H9 (cell line): ENCODE data around the gene KREMEN2. TPM values are rescaled to one million over a fixed set of nuclear protein-coding genes. Genes with fewer than 3 reads are reported as not detected.

Experiments used
- DNase-seq: peaks from one replicate; pipeline ENCODE4 v3.0.0-alpha.2; 2017
- H2AFZ ChIP-seq: one replicate; pipeline ENCODE4 v1.6.1; 2013; ENCODE audit warnings: mild to moderate bottlenecking, low read length, control low read depth, moderate library complexity
- H2AK5ac ChIP-seq: 2 replicates; pipeline ENCODE4 v1.6.1; 2013; ENCODE audit warnings: low read length, control low read depth, mixed read lengths; ENCODE audit not compliant: insufficient read length
- H2BK120ac ChIP-seq: one replicate; pipeline ENCODE4 v1.6.1; 2013; ENCODE audit warnings: low read depth, mild to moderate bottlenecking, low read length, control low read depth, inconsistent platforms; ENCODE audit not compliant: poor library complexity, severe bottlenecking
- H2BK12ac ChIP-seq: 2 replicates; pipeline ENCODE4 v1.6.1; 2013; ENCODE audit warnings: low read length, control low read depth, mixed read lengths, low read depth; ENCODE audit not compliant: insufficient read length
- H2BK15ac ChIP-seq: 2 replicates; pipeline ENCODE4 v1.6.1; 2013; ENCODE audit warnings: low read depth, low read length, control low read depth
- H2BK20ac ChIP-seq: one replicate; pipeline ENCODE4 v1.6.1; 2013; ENCODE audit warnings: low read depth, mild to moderate bottlenecking, low read length, control low read depth, inconsistent platforms; ENCODE audit not compliant: poor library complexity, severe bottlenecking
- H2BK5ac ChIP-seq: 2 replicates; pipeline ENCODE4 v1.6.1; 2013; ENCODE audit warnings: low read length, control low read depth, mixed read lengths; ENCODE audit not compliant: insufficient read length
- H3K14ac ChIP-seq: 2 replicates; pipeline ENCODE4 v1.6.1; 2013; ENCODE audit warnings: low read length, control low read depth; ENCODE audit not compliant: insufficient read depth
- H3K18ac ChIP-seq: 2 replicates; pipeline ENCODE4 v1.6.1; 2013; ENCODE audit warnings: low read depth, mild to moderate bottlenecking, mixed read lengths, low read length, control low read depth; ENCODE audit not compliant: insufficient read length
- H3K23ac ChIP-seq: 2 replicates; pipeline ENCODE4 v1.6.1; 2013; ENCODE audit warnings: low read length, control low read depth, mixed read lengths, low read depth; ENCODE audit not compliant: insufficient read length
- H3K23me2 ChIP-seq: 2 replicates; pipeline ENCODE4 v1.6.1; 2013; ENCODE audit warnings: low read depth, mild to moderate bottlenecking, mixed read lengths, low read length, control low read depth; ENCODE audit not compliant: insufficient read length, poor library complexity, severe bottlenecking
- H3K27ac ChIP-seq: 2 replicates; pipeline ENCODE4 v1.5.1; 2013; ENCODE audit warnings: low read length, control low read depth, mixed read lengths, low read depth; ENCODE audit not compliant: insufficient read length
- H3K27me3 ChIP-seq: 2 replicates; pipeline ENCODE4 v1.6.1; 2013; ENCODE audit warnings: low read length, control low read depth, inconsistent platforms; ENCODE audit not compliant: insufficient read depth
- H3K4ac ChIP-seq: 2 replicates; pipeline ENCODE4 v1.6.1; 2013; ENCODE audit warnings: low read depth, mild to moderate bottlenecking, control low read depth, inconsistent platforms, low read length, moderate library complexity
- H3K4me1 ChIP-seq: 2 replicates; pipeline ENCODE4 v1.6.1; 2013; ENCODE audit warnings: low read length, control low read depth, inconsistent platforms; ENCODE audit not compliant: insufficient read depth
- H3K4me2 ChIP-seq: 2 replicates; pipeline ENCODE4 v1.6.1; 2013; ENCODE audit warnings: low read length, control low read depth, mixed read lengths; ENCODE audit not compliant: insufficient read length, insufficient read depth
- H3K56ac ChIP-seq: 2 replicates; pipeline ENCODE4 v1.6.1; 2013; ENCODE audit warnings: low read depth, mild to moderate bottlenecking, mixed read lengths, low read length, control low read depth; ENCODE audit not compliant: insufficient read length
- H3K79me1 ChIP-seq: 2 replicates; pipeline ENCODE4 v1.6.1; 2013; ENCODE audit warnings: low read depth, mild to moderate bottlenecking, moderate library complexity, low read length, control low read depth, inconsistent platforms; ENCODE audit not compliant: insufficient read depth, poor library complexity, severe bottlenecking
- H3K79me2 ChIP-seq: 2 replicates; pipeline ENCODE4 v1.6.1; 2013; ENCODE audit warnings: low read length, control low read depth, inconsistent platforms; ENCODE audit not compliant: insufficient read depth
- H3K9ac ChIP-seq: 2 replicates; pipeline ENCODE4 v1.6.1; 2013; ENCODE audit warnings: low read length, control low read depth, mixed read lengths; ENCODE audit not compliant: insufficient read length; ENCODE audit errors: extremely low read depth
- H3K9me3 ChIP-seq: one replicate; pipeline ENCODE4 v1.6.1; 2013; ENCODE audit warnings: low read depth, low read length, inconsistent platforms; ENCODE audit not compliant: control insufficient read depth
- H3T11ph ChIP-seq: one replicate; pipeline ENCODE4 v1.6.1; 2013; ENCODE audit warnings: mild to moderate bottlenecking, low read length, control low read depth, inconsistent platforms
- H4K20me1 ChIP-seq: one replicate; pipeline ENCODE4 v1.6.1; 2013; ENCODE audit not compliant: control insufficient read depth, insufficient read length, insufficient read depth
- H4K5ac ChIP-seq: 2 replicates; pipeline ENCODE4 v1.6.1; 2013; ENCODE audit warnings: low read depth, mild to moderate bottlenecking, mixed read lengths, low read length, control low read depth; ENCODE audit not compliant: insufficient read length
- H4K8ac ChIP-seq: replicated peaks from 2 replicates; pipeline ENCODE4 v1.6.1; 2013; ENCODE audit warnings: low read length, control low read depth, mixed read lengths, low read depth; ENCODE audit not compliant: insufficient read length
- H4K91ac ChIP-seq: 2 replicates; pipeline ENCODE4 v1.6.1; 2013; ENCODE audit warnings: low read depth, mild to moderate bottlenecking, moderate library complexity, mixed read lengths, low read length, control low read depth; ENCODE audit not compliant: insufficient read length
- H3K27ac Mint-ChIP-seq, 3 experiments: 2 replicates in 2 of 3; 3 replicates in 1 of 3; pipeline ENCODE4 v1.8.0; 2020 to 2021; ENCODE audit warnings: mixed read lengths in 3 of 3, mild to moderate bottlenecking in 1 of 3, moderate library complexity in 1 of 3
- H3K27me3 Mint-ChIP-seq: 2 replicates; pipeline ENCODE4 v1.8.0; 2021; ENCODE audit warnings: low read depth, mild to moderate bottlenecking, moderate library complexity, mixed read lengths
- H3K36me3 Mint-ChIP-seq, 3 experiments: 2 replicates in 2 of 3; 3 replicates in 1 of 3; pipeline ENCODE4 v1.8.0; 2020 to 2021; ENCODE audit warnings: low read depth in 3 of 3, mixed read lengths in 3 of 3; ENCODE audit not compliant: insufficient read depth in 1 of 3
- H3K4me1 Mint-ChIP-seq, 2 experiments: 2 replicates each; pipeline ENCODE4 v1.8.0; 2020; ENCODE audit warnings: mixed read lengths in 2 of 2
- H3K4me3 Mint-ChIP-seq, 2 experiments: 2 replicates in 1 of 2; 3 replicates in 1 of 2; pipeline ENCODE4 v1.8.0; 2020 to 2021; ENCODE audit warnings: mild to moderate bottlenecking in 2 of 2, mixed read lengths in 2 of 2, moderate library complexity in 1 of 2
- H3K9me3 Mint-ChIP-seq, 2 experiments: 2 replicates in 1 of 2; 3 replicates in 1 of 2; pipeline ENCODE4 v1.8.0; 2020; ENCODE audit warnings: mild to moderate bottlenecking in 2 of 2, mixed read lengths in 2 of 2, moderate library complexity in 1 of 2
- WGBS: extraction: QIAGEN DNeasy Blood & Tissue Kit; methylation state at CpG from one replicate; pipeline ENCODE4 v1.1.7; 2013; ENCODE audit warnings: missing lambda C conversion rate, low lambda C conversion rate, mixed read lengths; ENCODE audit not compliant: insufficient read length; ENCODE audit errors: extremely low coverage; 5-methylcytosine and 5-hydroxymethylcytosine counted together
- total RNA-seq: library from RNA; stranded (reverse); gene quantifications from 2 replicates; pipeline ENCODE4 v1.2.1, GENCODE V29; 2021
- TF ChIP-seq, protein P1 (sequence below): fragments of 200-600 bp; sonication (generic); conservative IDR thresholded peaks from 3 replicates; pipeline ENCODE4 v1.8.0; 2021; ENCODE audit warnings: antibody characterized with exemption, mild to moderate bottlenecking

The KREMEN2 gene
- total RNA-seq, 1 experiment from 2014 or later = 12.8 TPM

GRCh38 chr16:2985462-2985861, 21.4 kb downstream of the KREMEN2 start:
- Histone ChIP-seq H2BK12ac (no peak overlapping the region), H3K9ac (no peak overlapping the region), H3K23ac (no peak overlapping the region), H2BK15ac (no peak overlapping the region), H4K8ac (no peak overlapping the region), H3K23me2 (peaks cover 4% of the 10 kb centered on the region), H3K79me1 (no peaks in the 10 kb centered on the region), H3K14ac (no peak overlapping the region), H3K27ac (no peak overlapping the region), H3K4ac (no peak overlapping the region), H3K4me1 (no peaks in the 10 kb centered on the region; the same call in 1 of the 2 replicates), H2BK20ac (no peak overlapping the region), H2AFZ (no peak overlapping the region), H3K9me3 (no peaks in the 10 kb centered on the region), H2BK120ac (no peak overlapping the region), H3T11ph (no peak overlapping the region), H3K4me2 (no peak overlapping the region), H3K56ac (no peak overlapping the region), H3K79me2 (no peaks in the 10 kb centered on the region), H3K18ac (no peak overlapping the region), H4K91ac (no peak overlapping the region), H2BK5ac (no peak overlapping the region), H4K5ac (no peak overlapping the region), H2AK5ac (no peak overlapping the region), H4K20me1 (no peaks in the 10 kb centered on the region), H3K27me3 (no peaks in the 10 kb centered on the region)
- peaks cover 28 to 52% of the 10 kb centered on the region in 2 experiments for H3K4me1 Mint-ChIP-seq
- no peaks in the 10 kb centered on the region for H3K9me3 Mint-ChIP-seq
- no peaks in the 10 kb centered on the region for H3K36me3 Mint-ChIP-seq
- WGBS = no CpG with 5 or more reads among the region's 9 CpGs
- H3K4me3 Mint-ChIP-seq = no peak overlapping the region
- TF ChIP-seq, protein P1, sequence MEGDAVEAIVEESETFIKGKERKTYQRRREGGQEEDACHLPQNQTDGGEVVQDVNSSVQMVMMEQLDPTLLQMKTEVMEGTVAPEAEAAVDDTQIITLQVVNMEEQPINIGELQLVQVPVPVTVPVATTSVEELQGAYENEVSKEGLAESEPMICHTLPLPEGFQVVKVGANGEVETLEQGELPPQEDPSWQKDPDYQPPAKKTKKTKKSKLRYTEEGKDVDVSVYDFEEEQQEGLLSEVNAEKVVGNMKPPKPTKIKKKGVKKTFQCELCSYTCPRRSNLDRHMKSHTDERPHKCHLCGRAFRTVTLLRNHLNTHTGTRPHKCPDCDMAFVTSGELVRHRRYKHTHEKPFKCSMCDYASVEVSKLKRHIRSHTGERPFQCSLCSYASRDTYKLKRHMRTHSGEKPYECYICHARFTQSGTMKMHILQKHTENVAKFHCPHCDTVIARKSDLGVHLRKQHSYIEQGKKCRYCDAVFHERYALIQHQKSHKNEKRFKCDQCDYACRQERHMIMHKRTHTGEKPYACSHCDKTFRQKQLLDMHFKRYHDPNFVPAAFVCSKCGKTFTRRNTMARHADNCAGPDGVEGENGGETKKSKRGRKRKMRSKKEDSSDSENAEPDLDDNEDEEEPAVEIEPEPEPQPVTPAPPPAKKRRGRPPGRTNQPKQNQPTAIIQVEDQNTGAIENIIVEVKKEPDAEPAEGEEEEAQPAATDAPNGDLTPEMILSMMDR = no peak
- H3K27ac Mint-ChIP-seq = no peak overlapping the region
- peaks cover 10% of the 10 kb centered on the region for H3K27me3 Mint-ChIP-seq
- DNase-seq = no peak
